ENCODE data around the gene ASXL2.

DNA sequence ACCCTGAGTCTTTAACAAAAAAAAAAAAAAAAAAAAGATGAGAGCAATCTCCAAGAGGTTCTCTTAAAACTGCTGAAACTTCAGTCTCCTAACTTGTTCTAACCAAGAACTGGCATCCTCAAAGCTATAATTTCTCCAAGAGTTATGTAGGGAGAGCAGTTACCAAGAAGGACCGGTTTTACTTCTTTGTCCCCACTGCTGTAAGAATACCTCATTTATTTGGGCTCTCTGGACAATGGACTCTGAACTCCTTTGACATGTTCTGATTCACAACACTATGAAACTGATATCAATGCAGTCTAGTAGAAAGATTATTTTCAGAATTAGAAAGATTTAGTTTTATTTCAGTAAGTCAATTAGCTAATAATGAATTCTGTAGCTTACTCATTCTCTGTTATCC, 120.4 kb downstream of the ASXL2 start:
- no peak for TF ChIP-seq SP1 (IDR thresholded peaks at IDR 0.05)
- TF ChIP-seq SUZ12 (IDR thresholded peaks at IDR 0.05) = no peak
- no peak for TF ChIP-seq LEF1 (IDR thresholded peaks at IDR 0.05; ENCODE audit: borderline replicate concordance)
- TF ChIP-seq TARDBP (IDR thresholded peaks at IDR 0.05) = no peak
- TF ChIP-seq ELF4 (IDR thresholded peaks at IDR 0.05) = no peak
- no peak for TF ChIP-seq FOXM1 (IDR thresholded peaks at IDR 0.05; ENCODE audit: borderline replicate concordance)
- TF ChIP-seq BHLHE40 (IDR thresholded peaks at IDR 0.05; ENCODE audit: borderline replicate concordance) = no peak
- no peak for TF ChIP-seq ARNT (IDR thresholded peaks at IDR 0.05)
- no peak for TF ChIP-seq NFRKB (IDR thresholded peaks at IDR 0.05)
- TF ChIP-seq ZNF384 (IDR thresholded peaks at IDR 0.05) = no peak
- TF ChIP-seq FOXA1 (IDR thresholded peaks at IDR 0.05) = no peak
- TF ChIP-seq, protein P1, sequence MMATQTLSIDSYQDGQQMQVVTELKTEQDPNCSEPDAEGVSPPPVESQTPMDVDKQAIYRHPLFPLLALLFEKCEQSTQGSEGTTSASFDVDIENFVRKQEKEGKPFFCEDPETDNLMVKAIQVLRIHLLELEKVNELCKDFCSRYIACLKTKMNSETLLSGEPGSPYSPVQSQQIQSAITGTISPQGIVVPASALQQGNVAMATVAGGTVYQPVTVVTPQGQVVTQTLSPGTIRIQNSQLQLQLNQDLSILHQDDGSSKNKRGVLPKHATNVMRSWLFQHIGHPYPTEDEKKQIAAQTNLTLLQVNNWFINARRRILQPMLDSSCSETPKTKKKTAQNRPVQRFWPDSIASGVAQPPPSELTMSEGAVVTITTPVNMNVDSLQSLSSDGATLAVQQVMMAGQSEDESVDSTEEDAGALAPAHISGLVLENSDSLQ (IDR thresholded peaks at IDR 0.05) = no peak
- no peak for TF ChIP-seq CTBP1 (IDR thresholded peaks at IDR 0.05; ENCODE audit: borderline replicate concordance)
- TF ChIP-seq L3MBTL2 (conservative IDR thresholded peaks at IDR 0.05) = no peak
